ENCODE measurements around the gene DDX3Y. TPM values are rescaled to one million over a fixed set of nuclear protein-coding genes. Genes with fewer than 3 reads are reported as not detected.

The DDX3Y gene
- total RNA-seq, 1 donor from 2014 or later: 54.0 TPM

Other genes starting within 250 kb of the DDX3Y start
- 50.3 TPM for gene USP9Y, start 203.6 kb upstream of the DDX3Y start, total RNA-seq (ENCODE audit: unreplicated experiment)

Data from glutamatergic neuron (in vitro differentiated cells).